DND-41 (cell line): ENCODE measurements around the gene PTPRK.

ENCODE experiments used
- EZH2 ChIP-seq: IDR thresholded peaks from 3 replicates; pipeline ENCODE4 v1.6.1; 2012; ENCODE audit warnings: borderline replicate concordance, low read depth, mild to moderate bottlenecking, moderate library complexity, low read length, inconsistent platforms; ENCODE audit not compliant: severe bottlenecking
- TF ChIP-seq, protein P1 (sequence below): IDR thresholded peaks from 2 replicates; pipeline ENCODE4 v1.5.1; 2012; ENCODE audit warnings: borderline replicate concordance, low read length, moderate library complexity, mild to moderate bottlenecking; ENCODE audit not compliant: poor library complexity, severe bottlenecking; ENCODE audit errors: extremely low read depth

DNA sequence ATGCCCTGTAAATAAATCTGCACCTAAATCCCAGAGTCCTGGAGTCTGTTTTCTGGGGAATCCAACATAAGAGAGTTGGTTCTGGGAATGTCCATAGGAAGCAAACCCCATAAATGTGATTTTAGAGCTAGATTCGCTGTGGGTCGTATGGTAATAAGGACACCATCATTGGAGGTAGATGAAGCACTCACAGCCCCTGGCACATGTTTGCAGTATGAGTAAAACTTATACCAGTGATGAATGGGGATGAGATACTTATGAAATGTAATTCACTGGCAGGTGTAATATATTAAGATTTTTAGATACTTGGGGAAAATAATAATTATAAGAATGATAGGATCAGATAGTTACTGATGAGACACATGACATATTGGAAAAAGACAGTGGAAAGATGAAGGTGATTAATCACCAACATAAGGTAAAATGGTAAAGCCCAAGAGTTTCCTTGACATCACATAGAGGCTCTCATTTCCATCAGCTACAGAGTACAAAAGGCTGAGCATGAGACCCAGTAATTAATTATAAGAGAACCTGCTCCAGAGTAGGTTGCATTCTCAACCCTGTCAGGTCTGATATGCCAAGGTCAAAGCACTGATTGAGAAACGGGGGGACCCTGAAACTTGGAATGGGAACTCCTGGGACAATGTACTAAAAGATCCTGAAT is 574.8 kb downstream of the PTPRK start:
- TF ChIP-seq, protein P1, sequence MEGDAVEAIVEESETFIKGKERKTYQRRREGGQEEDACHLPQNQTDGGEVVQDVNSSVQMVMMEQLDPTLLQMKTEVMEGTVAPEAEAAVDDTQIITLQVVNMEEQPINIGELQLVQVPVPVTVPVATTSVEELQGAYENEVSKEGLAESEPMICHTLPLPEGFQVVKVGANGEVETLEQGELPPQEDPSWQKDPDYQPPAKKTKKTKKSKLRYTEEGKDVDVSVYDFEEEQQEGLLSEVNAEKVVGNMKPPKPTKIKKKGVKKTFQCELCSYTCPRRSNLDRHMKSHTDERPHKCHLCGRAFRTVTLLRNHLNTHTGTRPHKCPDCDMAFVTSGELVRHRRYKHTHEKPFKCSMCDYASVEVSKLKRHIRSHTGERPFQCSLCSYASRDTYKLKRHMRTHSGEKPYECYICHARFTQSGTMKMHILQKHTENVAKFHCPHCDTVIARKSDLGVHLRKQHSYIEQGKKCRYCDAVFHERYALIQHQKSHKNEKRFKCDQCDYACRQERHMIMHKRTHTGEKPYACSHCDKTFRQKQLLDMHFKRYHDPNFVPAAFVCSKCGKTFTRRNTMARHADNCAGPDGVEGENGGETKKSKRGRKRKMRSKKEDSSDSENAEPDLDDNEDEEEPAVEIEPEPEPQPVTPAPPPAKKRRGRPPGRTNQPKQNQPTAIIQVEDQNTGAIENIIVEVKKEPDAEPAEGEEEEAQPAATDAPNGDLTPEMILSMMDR, result no peak
- no peak for TF ChIP-seq EZH2
